Effector CD8-positive, alpha-beta T cell (primary cell): ENCODE results near the gene ARL13A.
"Not testable (repeated sequence)": the region's sequence is repeated elsewhere in the genome, so short reads cannot be mapped to it uniquely, and the experiment has no call there.

Source experiments
- DNase-seq: peaks from one replicate; lab custom pipeline; 2025; lab: John Stamatoyannopoulos, UW

Gene ARL13A

GRCh38 chrX:100990139-100990538 is 20.6 kb downstream of the ARL13A start:
- no peak for DNase-seq

GRCh38 chrX:100994352-100995281 is 25.1 kb downstream of the ARL13A start:
- no peak for DNase-seq

GRCh38 chrX:100995469-100995868 is 26.0 kb downstream of the ARL13A start:
- no peak for DNase-seq

- DNase-seq, result no peak
Measured at GRCh38 chrX:100999451-100999850, 29.9 kb downstream of the ARL13A start.

GRCh38 chrX:101009090-101009489 is 39.6 kb downstream of the ARL13A start:
- no peak for DNase-seq

- not testable (repeated sequence) for DNase-seq
Measured at GRCh38 chrX:101012031-101012430, 42.5 kb downstream of the ARL13A start.

- DNase-seq, result no peak
Measured at GRCh38 chrX:101022020-101022419, 52.5 kb downstream of the ARL13A start.

- DNase-seq, result no peak
Measured at GRCh38 chrX:101025126-101025525, 55.6 kb downstream of the ARL13A start.

GRCh38 chrX:101028562-101028961 is 59.1 kb downstream of the ARL13A start:
- no peak for DNase-seq

- DNase-seq, result no peak
Measured at GRCh38 chrX:101029665-101030064, 60.2 kb downstream of the ARL13A start.

GRCh38 chrX:101037231-101037630 is 67.7 kb downstream of the ARL13A start:
- DNase-seq, result no peak

- DNase-seq, result no peak
Measured at GRCh38 chrX:101040197-101040596, 70.7 kb downstream of the ARL13A start.
